ENCODE data around the gene ZNF438. TPM values are rescaled to one million over a fixed set of nuclear protein-coding genes. Genes with fewer than 3 reads are reported as not detected.
A peak's percentile ranks its signal among the peaks of the same experiment; 100 is the strongest.
"Not testable (repeated sequence)": the region's sequence is repeated elsewhere in the genome, so short reads cannot be mapped to it uniquely, and the experiment has no call there.

Gene ZNF438
- total RNA-seq, 3 donors from 2014 or later, result 4.7 to 12.3 (median 5.0) TPM

DNA sequence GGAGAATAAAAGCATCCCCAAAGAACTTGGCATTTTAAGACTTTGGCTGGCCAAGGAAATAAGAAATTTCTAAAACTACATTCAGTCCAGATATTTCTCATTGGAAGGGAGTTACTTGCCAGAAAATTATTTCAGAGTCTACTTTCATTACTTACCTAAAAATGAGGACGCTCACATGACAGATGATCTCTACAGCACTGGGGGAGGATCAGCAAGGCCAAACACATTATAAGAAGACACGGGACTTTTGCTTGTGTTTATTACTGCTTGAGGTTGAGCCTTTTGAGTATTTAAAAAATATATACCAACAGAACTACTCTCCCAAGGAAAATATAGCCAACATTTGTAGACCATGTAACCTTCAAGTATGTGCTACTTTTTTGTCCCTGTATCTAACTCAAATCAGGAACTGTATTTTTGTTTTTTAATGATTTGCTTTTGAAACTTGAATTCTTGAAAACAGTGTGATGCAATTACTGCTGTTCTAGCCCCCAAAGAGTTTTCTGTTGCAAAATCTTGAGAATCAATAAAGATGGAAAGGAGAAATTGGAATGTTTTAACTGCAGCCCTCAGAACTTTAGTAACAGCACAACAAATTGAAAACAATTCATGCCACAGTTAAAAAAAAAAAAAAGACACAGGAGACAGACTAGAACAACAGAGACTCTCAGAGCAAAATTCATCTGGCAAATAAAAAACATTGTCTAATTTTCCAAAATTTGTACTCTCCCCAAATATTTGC lies 128.1 kb downstream of the ZNF438 start:
- intact Hi-C loops (cut with DNase I, micrococcal nuclease), result no loop called here
- Histone ChIP-seq H3K9me3 (no peaks in the 10 kb centered on the region), H3K4me1 (ENCODE audit: low read depth) (no peaks in the 10 kb centered on the region), H3K36me3 (ENCODE audit: low read depth) (no peaks in the 10 kb centered on the region), H3K4me3 (no peak overlapping the region)
- DNase-seq (no peak), ATAC-seq (no peak)
- no peak for TF ChIP-seq CTCF (IDR thresholded peaks at IDR 0.05)

DNA sequence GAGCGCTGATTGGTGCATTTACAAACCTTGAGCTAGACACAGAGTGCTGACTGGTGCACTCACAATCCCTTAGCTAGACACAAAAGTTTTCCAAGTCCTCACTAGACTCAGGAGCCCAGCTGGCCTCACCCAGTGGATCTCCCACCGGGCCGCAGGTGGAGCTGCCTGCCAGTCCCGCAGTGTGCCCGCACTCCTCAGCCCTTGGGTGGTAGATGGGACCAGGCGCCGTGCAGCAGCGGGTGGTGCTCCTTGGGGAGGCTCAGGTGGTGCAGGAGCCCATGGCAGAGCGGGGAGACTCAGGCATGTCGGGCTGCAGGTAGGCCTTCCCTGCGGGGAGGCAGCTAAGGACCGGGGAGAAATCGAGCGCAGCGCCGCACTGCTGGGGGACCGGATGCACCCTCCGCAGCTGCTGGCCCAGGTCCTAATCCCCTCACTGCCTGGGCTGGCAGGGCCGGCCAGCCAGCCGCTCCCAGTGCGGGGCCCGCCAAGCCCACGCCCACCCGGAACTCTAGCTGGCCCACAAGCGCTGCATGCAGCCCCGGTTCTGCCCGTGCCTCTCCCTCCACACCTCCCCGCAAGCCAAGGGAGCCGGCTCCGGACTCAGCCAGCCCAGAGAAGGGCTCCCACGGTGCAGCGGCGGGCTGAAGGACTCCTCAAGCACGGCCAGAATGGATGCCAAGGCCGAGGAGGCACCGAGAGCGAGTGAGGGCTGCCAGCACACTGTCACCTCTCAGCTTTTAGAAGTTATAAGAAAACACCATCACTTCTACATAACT lies 128.9 kb downstream of the ZNF438 start:
- no peaks in the 10 kb centered on the region for H3K9me3 ChIP-seq
- no peak for TF ChIP-seq CTCF (IDR thresholded peaks at IDR 0.05)
- DNase-seq, result no peak
- no peak overlapping the region for H3K4me3 ChIP-seq
- intact Hi-C loops (cut with DNase I, micrococcal nuclease), result no loop called here
- H3K36me3 ChIP-seq (ENCODE audit: low read depth), result no peaks in the 10 kb centered on the region
- ATAC-seq, result no peak
- H3K4me1 ChIP-seq (ENCODE audit: low read depth), result no peaks in the 10 kb centered on the region

DNA sequence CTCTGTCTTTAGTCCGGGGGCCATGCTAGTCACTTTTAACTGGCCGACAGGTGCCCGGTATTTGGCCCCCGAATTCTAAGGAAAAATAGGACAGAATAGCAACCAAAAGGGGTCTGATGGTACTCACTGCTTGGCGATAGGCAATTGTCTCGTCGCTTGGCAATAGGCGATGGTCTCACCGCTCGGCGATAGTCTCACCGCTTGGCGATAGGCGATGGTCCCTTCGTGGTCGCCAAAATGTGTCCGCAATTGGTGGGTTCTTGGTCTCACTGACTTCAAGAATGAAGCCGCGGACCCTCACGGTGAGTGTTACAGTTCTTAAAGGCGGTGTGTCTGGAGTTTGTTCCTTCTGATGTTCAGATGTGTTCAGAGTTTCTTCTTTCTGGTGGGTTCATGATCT lies 130.2 kb downstream of the ZNF438 start:
- DNase-seq; H3K4me1 ChIP-seq (ENCODE audit: low read depth); intact Hi-C loops (cut with DNase I, micrococcal nuclease); H3K9me3 ChIP-seq; H3K36me3 ChIP-seq (ENCODE audit: low read depth); H3K4me3 ChIP-seq; ATAC-seq: not testable (repeated sequence)

GRCh38 chr10:30898964-30899363 lies 132.7 kb downstream of the ZNF438 start:
- no peak for DNase-seq
- Histone ChIP-seq H3K4me1 (ENCODE audit: low read depth) (no peaks in the 10 kb centered on the region), H3K4me3 (no peak overlapping the region), H3K36me3 (ENCODE audit: low read depth) (no peaks in the 10 kb centered on the region), H3K9me3 (no peaks in the 10 kb centered on the region)
- TF ChIP-seq CTCF (IDR thresholded peaks at IDR 0.05), result no peak
- intact Hi-C loops (cut with DNase I, micrococcal nuclease), result no loop called here
- no peak for ATAC-seq

GRCh38 chr10:30897547-30897946 lies 134.1 kb downstream of the ZNF438 start:
- Histone ChIP-seq H3K4me3 (no peak overlapping the region), H3K4me1 (ENCODE audit: low read depth) (no peaks in the 10 kb centered on the region), H3K9me3 (no peaks in the 10 kb centered on the region), H3K36me3 (ENCODE audit: low read depth) (no peaks in the 10 kb centered on the region)
- TF ChIP-seq CTCF (IDR thresholded peaks at IDR 0.05), result no peak
- no peak for ATAC-seq
- DNase-seq, result no peak
- intact Hi-C loops (cut with DNase I, micrococcal nuclease), result no loop called here

DNA sequence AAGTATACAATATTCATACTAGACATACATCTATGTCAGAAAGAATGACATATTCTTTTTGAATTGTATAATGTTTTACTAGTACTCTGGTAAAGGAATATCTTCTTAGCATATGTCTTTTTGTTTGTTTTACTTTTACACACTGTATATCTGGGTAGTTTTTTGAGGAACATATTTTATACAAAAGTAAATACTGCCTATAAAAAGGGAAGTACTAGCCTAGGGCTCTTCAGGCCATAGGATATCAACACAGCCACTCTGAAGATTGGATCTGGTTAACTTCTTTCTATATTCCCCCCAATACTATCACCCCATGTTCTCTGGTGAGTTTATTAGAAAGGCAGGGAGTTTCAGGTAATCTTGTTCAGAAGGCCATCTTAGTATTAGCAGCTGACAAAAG lies 134.6 kb downstream of the ZNF438 start:
- intact Hi-C loops (cut with DNase I, micrococcal nuclease), result no loop called here
- ATAC-seq (peak; percentile 43), DNase-seq (no peak)
- H3K4me3 ChIP-seq, result no peak overlapping the region
- no peaks in the 10 kb centered on the region for H3K9me3 ChIP-seq
- H3K36me3 ChIP-seq (ENCODE audit: low read depth), result no peaks in the 10 kb centered on the region
- no peaks in the 10 kb centered on the region for H3K4me1 ChIP-seq (ENCODE audit: low read depth)
- no peak for TF ChIP-seq CTCF (IDR thresholded peaks at IDR 0.05)
